ENCODE data around the gene LNP1.

LNP1 gene

DNA sequence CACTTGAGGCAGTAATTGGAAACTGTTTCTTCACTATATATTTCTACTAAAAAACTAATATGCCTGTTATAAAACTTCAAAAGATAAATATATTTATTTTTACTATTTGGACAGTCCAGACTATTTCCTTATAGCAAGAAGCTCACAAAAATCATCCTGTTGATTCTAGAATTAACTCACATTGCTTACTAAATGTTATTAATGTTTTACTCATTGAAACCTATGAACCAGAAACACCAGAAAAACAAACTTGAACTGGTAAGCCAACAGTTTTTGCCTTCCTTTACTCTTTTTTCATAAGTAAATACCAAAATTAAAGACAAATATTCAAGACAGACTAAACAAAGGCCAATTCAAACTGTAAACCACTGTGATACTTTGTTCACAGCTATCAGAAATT lies 26.8 kb upstream of the LNP1 start:
- no peak overlapping the region for H3K27ac ChIP-seq (ENCODE audit: low read depth, low read length)
- no peak for TF ChIP-seq CTCF (IDR thresholded peaks at IDR 0.05; ENCODE audit: insufficient read depth, low read length, poor library complexity, severe bottlenecking)
- no peak for TF ChIP-seq EZH2phosphoT487 (conservative IDR thresholded peaks at IDR 0.05; ENCODE audit: low read length)
- H3K4me2 ChIP-seq (ENCODE audit: low read depth, low read length, poor library complexity, severe bottlenecking): no peak overlapping the region
- H3K9me3 ChIP-seq (ENCODE audit: insufficient read depth, low read length): no peaks in the 10 kb centered on the region
- no peak overlapping the region for H2AFZ ChIP-seq (ENCODE audit: low read depth, low read length, severe bottlenecking)
- H3K27me3 ChIP-seq (ENCODE audit: low read length): no peaks in the 10 kb centered on the region
- no peaks in the 10 kb centered on the region for H3F3A ChIP-seq (ENCODE audit: insufficient read depth)
- peaks cover 8% of the 10 kb centered on the region; the same call in 1 of the 2 replicates for H4K20me1 ChIP-seq (ENCODE audit: low read depth, low read length)
- peaks cover 42% of the 10 kb centered on the region for H3K36me3 ChIP-seq (ENCODE audit: low read length)
- no peaks in the 10 kb centered on the region for H3K9me2 ChIP-seq (replicated peaks; ENCODE audit: insufficient read depth, low read length)
- H3K9ac ChIP-seq (ENCODE audit: low read length): no peak overlapping the region
- H3K79me2 ChIP-seq (ENCODE audit: insufficient read depth, low read length): no peaks in the 10 kb centered on the region
- no peak overlapping the region for H3K4me3 ChIP-seq (ENCODE audit: insufficient read depth, low read length, poor library complexity, severe bottlenecking)

- Histone ChIP-seq H3K27ac (ENCODE audit: low read depth, low read length) (no peak overlapping the region), H3F3A (ENCODE audit: insufficient read depth) (no peaks in the 10 kb centered on the region), H2AFZ (ENCODE audit: low read depth, low read length, severe bottlenecking) (no peak overlapping the region), H3K9me2 (replicated peaks; ENCODE audit: insufficient read depth, low read length) (no peaks in the 10 kb centered on the region), H3K9ac (ENCODE audit: low read length) (no peak overlapping the region), H3K9me3 (ENCODE audit: insufficient read depth, low read length) (no peaks in the 10 kb centered on the region), H3K4me2 (ENCODE audit: low read depth, low read length, poor library complexity, severe bottlenecking) (no peak overlapping the region), H4K20me1 (ENCODE audit: low read depth, low read length) (peaks cover 8% of the 10 kb centered on the region; the same call in 1 of the 2 replicates), H3K4me3 (ENCODE audit: insufficient read depth, low read length, poor library complexity, severe bottlenecking) (no peak overlapping the region), H3K27me3 (ENCODE audit: low read length) (no peaks in the 10 kb centered on the region), H3K36me3 (ENCODE audit: low read length) (peaks cover 42% of the 10 kb centered on the region), H3K79me2 (ENCODE audit: insufficient read depth, low read length) (no peaks in the 10 kb centered on the region)
- no peak for TF ChIP-seq EZH2phosphoT487 (conservative IDR thresholded peaks at IDR 0.05; ENCODE audit: low read length)
- TF ChIP-seq CTCF (IDR thresholded peaks at IDR 0.05; ENCODE audit: insufficient read depth, low read length, poor library complexity, severe bottlenecking): no peak
These were observed 25.0 kb upstream of the LNP1 start for GRCh38 chr3:100376301-100376700.

DNA sequence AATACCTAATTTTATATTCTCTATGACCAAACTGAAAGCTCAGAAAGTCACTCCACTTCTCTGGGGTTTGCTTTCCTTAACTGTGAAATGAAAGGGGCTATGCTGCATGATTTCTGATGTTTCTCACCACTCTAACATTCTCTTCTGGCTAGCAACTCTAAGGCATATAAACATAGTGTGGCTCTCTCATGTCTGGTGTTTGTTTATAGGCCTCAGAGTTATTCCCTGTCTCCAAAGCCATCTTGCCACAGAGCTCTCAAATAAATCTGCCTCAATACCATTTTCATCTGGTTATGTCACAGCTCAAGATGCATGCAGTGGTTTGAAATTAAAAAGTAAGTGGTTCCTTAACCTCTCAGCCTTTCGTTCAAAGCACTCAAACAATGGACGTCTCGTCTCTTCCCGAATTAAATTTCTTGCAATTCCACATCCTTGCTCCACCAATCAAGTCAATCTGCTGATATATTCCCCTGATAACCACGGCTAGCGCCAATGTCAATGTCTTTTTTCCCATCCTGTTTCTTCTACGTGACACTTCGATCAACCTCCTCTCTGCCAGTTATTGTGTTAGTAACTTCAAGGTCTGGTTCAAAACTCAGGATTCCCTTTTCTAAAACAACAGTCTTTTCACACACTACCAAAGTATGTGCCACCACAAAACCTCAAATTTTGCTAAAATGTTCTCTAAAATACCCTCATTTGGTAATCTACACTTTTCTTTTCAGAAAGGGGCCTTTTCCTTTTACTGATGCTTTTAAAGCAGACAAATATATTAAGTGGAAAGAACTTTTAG lies 16.4 kb upstream of the LNP1 start:
- no peaks in the 10 kb centered on the region for H3K27me3 ChIP-seq (ENCODE audit: low read length)
- peaks cover 8% of the 10 kb centered on the region for H4K20me1 ChIP-seq (ENCODE audit: low read depth, low read length)
- H3F3A ChIP-seq (ENCODE audit: insufficient read depth): no peaks in the 10 kb centered on the region
- no peak overlapping the region for H3K27ac ChIP-seq (ENCODE audit: low read depth, low read length)
- peaks cover 40% of the 10 kb centered on the region for H3K79me2 ChIP-seq (ENCODE audit: insufficient read depth, low read length)
- H3K9me3 ChIP-seq (ENCODE audit: insufficient read depth, low read length): peaks cover 11% of the 10 kb centered on the region
- no peak for TF ChIP-seq CTCF (IDR thresholded peaks at IDR 0.05; ENCODE audit: insufficient read depth, low read length, poor library complexity, severe bottlenecking)
- no peak for TF ChIP-seq EZH2phosphoT487 (conservative IDR thresholded peaks at IDR 0.05; ENCODE audit: low read length)
- no peak overlapping the region for H2AFZ ChIP-seq (ENCODE audit: low read depth, low read length, severe bottlenecking)
- H3K36me3 ChIP-seq (ENCODE audit: low read length): peaks cover 64% of the 10 kb centered on the region
- no peaks in the 10 kb centered on the region for H3K9me2 ChIP-seq (replicated peaks; ENCODE audit: insufficient read depth, low read length)
- H3K4me2 ChIP-seq (ENCODE audit: low read depth, low read length, poor library complexity, severe bottlenecking): no peak overlapping the region
- no peak overlapping the region for H3K9ac ChIP-seq (ENCODE audit: low read length)
- no peak overlapping the region for H3K4me3 ChIP-seq (ENCODE audit: insufficient read depth, low read length, poor library complexity, severe bottlenecking)

All from SU-DHL-6 (cell line).